Inflammatory macrophage (primary cell): ENCODE measurements around the gene ODAD4.

Experiments used
- DNase-seq, 2 donors: peaks; one replicate each; pipeline ENCODE4 v3.0.0-alpha.2; 2020 to 2022
- total RNA-seq, 18 experiments: gene quantifications; one replicate each; lab custom pipeline; 2026; ENCODE audit warnings: mixed read lengths in 6 of 18, inconsistent platforms in 2 of 18; lab: John Stamatoyannopoulos, UW

Gene ODAD4
- 0 to 0.33 (median 0.12) reads per million in 18 experiments for total RNA-seq

- peak; percentile 98 to 99 for DNase-seq
Measured at GRCh38 chr17:41930009-41930832, at the start of gene ODAD4. Gene ODAD4 (plus strand): TSS chr17:41930617. CDS start chr17:41930724, 107 bp downstream.

GRCh38 chr17:41882756-41883155 lies 47.7 kb upstream of the ODAD4 start:
- no peak for DNase-seq

GRCh38 chr17:41885733-41886132 lies 44.7 kb upstream of the ODAD4 start:
- DNase-seq = no peak

- DNase-seq = no peak
Measured at GRCh38 chr17:41888332-41888965, 42.0 kb upstream of the ODAD4 start.

- DNase-seq = no peak
Measured at GRCh38 chr17:41891135-41892020, 39.0 kb upstream of the ODAD4 start.

- DNase-seq = no peak
Measured at GRCh38 chr17:41892021-41892376, 38.4 kb upstream of the ODAD4 start.

- no peak for DNase-seq
Measured at GRCh38 chr17:41893384-41893783, 37.0 kb upstream of the ODAD4 start.

- DNase-seq = no peak
Measured at GRCh38 chr17:41894791-41895331, 35.6 kb upstream of the ODAD4 start.

GRCh38 chr17:41895617-41896016 lies 34.8 kb upstream of the ODAD4 start:
- no peak for DNase-seq

- DNase-seq = no peak
Measured at GRCh38 chr17:41896726-41897125, 33.7 kb upstream of the ODAD4 start.

- no peak for DNase-seq
Measured at GRCh38 chr17:41901646-41902045, 28.8 kb upstream of the ODAD4 start.

GRCh38 chr17:41904242-41904841 lies 26.1 kb upstream of the ODAD4 start:
- DNase-seq = no peak

GRCh38 chr17:41905172-41905571 lies 25.2 kb upstream of the ODAD4 start:
- DNase-seq = no peak

GRCh38 chr17:41906465-41907184 lies 23.8 kb upstream of the ODAD4 start:
- no peak for DNase-seq

GRCh38 chr17:41907185-41907556 lies 23.2 kb upstream of the ODAD4 start:
- DNase-seq = no peak

- DNase-seq = no peak
Measured at GRCh38 chr17:41907633-41908539, 22.5 kb upstream of the ODAD4 start.

- DNase-seq = no peak
Measured at GRCh38 chr17:41909088-41909487, 21.3 kb upstream of the ODAD4 start.

- no peak for DNase-seq
Measured at GRCh38 chr17:41910701-41911391, 19.6 kb upstream of the ODAD4 start.

- DNase-seq = no peak
Measured at GRCh38 chr17:41912925-41913324, 17.5 kb upstream of the ODAD4 start.

GRCh38 chr17:41913798-41914197 lies 16.6 kb upstream of the ODAD4 start:
- no peak for DNase-seq
